H1 (cell line): ENCODE data around the gene SLC19A3. TPM values are rescaled to one million over a fixed set of nuclear protein-coding genes. Genes with fewer than 3 reads are reported as not detected.

ENCODE experiments used
- CTCF ChIA-PET: fragments of 300-600 bp; sonication (Branson Sonifier 250); formaldehyde crosslinking; loops from one replicate; lab custom pipeline; 2021; ENCODE audit not compliant: partially characterized antibody; lab: Charles Lee
- POLR2A ChIA-PET: fragments of 300-600 bp; sonication (Branson Sonifier 250); formaldehyde crosslinking; loops from one replicate; lab custom pipeline; 2021; ENCODE audit warnings: inconsistent platforms; ENCODE audit not compliant: partially characterized antibody; lab: Charles Lee
- DNase-seq, 2 experiments: peaks; one replicate each; pipeline versions ENCODE4 v3.0.0 to v3.0.0-alpha.2; 2010 to 2022; ENCODE audit warnings: low spot score in 2 of 2, low read depth in 1 of 2, mixed read lengths in 1 of 2
- FAIRE-seq: peaks from 2 replicates; lab custom pipeline; 2011; peaks lifted over from hg19 to GRCh38; lab: Jason Lieb, UNC
- H2AFZ ChIP-seq: 2 replicates; pipeline ENCODE4 v1.8.1; 2012; ENCODE audit warnings: low read length, inconsistent platforms
- H2AK5ac ChIP-seq: 2 replicates; pipeline ENCODE4 v1.6.1; 2013; ENCODE audit warnings: low read depth, low read length
- H2BK120ac ChIP-seq: replicated peaks from 2 replicates; pipeline ENCODE3; 2013; ENCODE audit warnings: low read depth, low read length, inconsistent platforms
- H2BK12ac ChIP-seq: 2 replicates; pipeline ENCODE4 v1.6.1; 2013; ENCODE audit warnings: low read depth, low read length
- H2BK15ac ChIP-seq: 2 replicates; pipeline ENCODE4 v1.6.1; 2013; ENCODE audit warnings: low read length
- H2BK20ac ChIP-seq: 2 replicates; pipeline ENCODE4 v1.6.1; 2013; ENCODE audit warnings: low read length
- H2BK5ac ChIP-seq: 2 replicates; pipeline ENCODE4 v1.6.1; 2013; ENCODE audit warnings: low read depth, low read length
- H3K14ac ChIP-seq: 2 replicates; pipeline ENCODE4 v1.6.1; 2013; ENCODE audit warnings: inconsistent platforms; ENCODE audit not compliant: insufficient read length
- H3K18ac ChIP-seq: 2 replicates; pipeline ENCODE4 v1.6.1; 2013; ENCODE audit warnings: low read length; ENCODE audit errors: extremely low read depth
- H3K23ac ChIP-seq: 2 replicates; pipeline ENCODE4 v1.6.1; 2013; ENCODE audit warnings: inconsistent platforms; ENCODE audit not compliant: insufficient read length
- H3K23me2 ChIP-seq: 2 replicates; pipeline ENCODE4 v1.6.1; 2013; ENCODE audit warnings: low read depth, low read length
- H3K27ac ChIP-seq: 2 replicates; pipeline ENCODE4 v1.6.1; 2011; ENCODE audit warnings: low read depth, low read length, inconsistent platforms
- H3K27me3 ChIP-seq, 4 experiments: replicated peaks in 1 of 4; 1 replicate in 1 of 4; 2 replicates in 3 of 4; pipeline versions ENCODE4 v1.6.1 to v1.8.1; 2011 to 2013; ENCODE audit warnings: low read length in 3 of 4, mild to moderate bottlenecking in 3 of 4, inconsistent platforms in 2 of 4, mixed read lengths in 2 of 4, moderate library complexity in 1 of 4; ENCODE audit not compliant: control insufficient read depth in 3 of 4, insufficient read depth in 3 of 4; ENCODE audit errors: extremely low read depth in 1 of 4
- H3K36me3 ChIP-seq, 4 experiments: 2 replicates each; pipeline versions ENCODE4 v1.6.1 to v1.8.1; 2011 to 2013; ENCODE audit warnings: mild to moderate bottlenecking in 4 of 4, low read length in 3 of 4, moderate library complexity in 2 of 4, control low read depth in 1 of 4, inconsistent platforms in 1 of 4; ENCODE audit not compliant: insufficient read depth in 4 of 4, control insufficient read depth in 2 of 4
- H3K4ac ChIP-seq: replicated peaks from 2 replicates; pipeline ENCODE3; 2013; ENCODE audit warnings: low read length, low read depth, mixed read lengths, inconsistent platforms; ENCODE audit not compliant: insufficient read length
- H3K4me1 ChIP-seq, 4 experiments: replicated peaks in 1 of 4; 1 replicate in 1 of 4; 2 replicates in 3 of 4; pipeline versions ENCODE4 v1.6.1 to v1.8.1; 2011 to 2013; ENCODE audit warnings: low read length in 3 of 4, inconsistent platforms in 2 of 4, mixed read lengths in 1 of 4; ENCODE audit not compliant: insufficient read depth in 4 of 4, control insufficient read depth in 3 of 4
- H3K4me2 ChIP-seq, 2 experiments: 2 replicates each; pipeline versions ENCODE4 v1.6.1 to v1.8.1; 2011 to 2013; ENCODE audit warnings: low read depth in 2 of 2, low read length in 2 of 2, control low read depth in 1 of 2, inconsistent platforms in 1 of 2, mild to moderate bottlenecking in 1 of 2; ENCODE audit not compliant: insufficient read depth in 1 of 2
- H3K4me3 ChIP-seq, 4 experiments: fragments of 200-600, 300-600 bp in 1 of 4; sonication (generic), shearing (Covaris generic), sonication (Bioruptor Twin) in 1 of 4; 2 replicates each; pipeline versions ENCODE4 v1.5.1 to v1.8.1; 2011 to 2016; ENCODE audit warnings: low read length in 4 of 4, low read depth in 3 of 4, control low read depth in 2 of 4, inconsistent platforms in 2 of 4, mild to moderate bottlenecking in 2 of 4, mixed read lengths in 1 of 4, moderate library complexity in 1 of 4; ENCODE audit not compliant: insufficient read depth in 2 of 4; ENCODE audit errors: extremely low read depth in 1 of 4
- H3K56ac ChIP-seq: replicated peaks from 2 replicates; pipeline ENCODE3; 2013; ENCODE audit warnings: low read depth, mild to moderate bottlenecking, mixed read lengths, low read length, inconsistent platforms; ENCODE audit not compliant: insufficient read length
- H3K79me1 ChIP-seq: 2 replicates; pipeline ENCODE4 v1.6.1; 2013; ENCODE audit warnings: low read depth, low read length, control low read depth
- H3K79me2 ChIP-seq, 2 experiments: 2 replicates each; pipeline versions ENCODE4 v1.6.1 to v1.8.1; 2012 to 2013; ENCODE audit warnings: low read length in 2 of 2, mild to moderate bottlenecking in 2 of 2, inconsistent platforms in 1 of 2; ENCODE audit not compliant: insufficient read depth in 2 of 2, control insufficient read depth in 1 of 2
- H3K9ac ChIP-seq, 4 experiments: replicated peaks in 1 of 4; 1 replicate in 1 of 4; 2 replicates in 3 of 4; pipeline versions ENCODE4 v1.6.1 to v1.8.1; 2011 to 2013; ENCODE audit warnings: low read depth in 3 of 4, low read length in 3 of 4, control low read depth in 2 of 4, mild to moderate bottlenecking in 2 of 4, moderate library complexity in 2 of 4, inconsistent platforms in 1 of 4; ENCODE audit errors: extremely low read depth in 1 of 4
- H3K9me3 ChIP-seq, 2 experiments: 2 replicates each; pipeline versions ENCODE4 v1.6.1 to v1.8.1; 2012 to 2013; ENCODE audit warnings: mild to moderate bottlenecking in 2 of 2, moderate library complexity in 2 of 2, control low read depth in 1 of 2, inconsistent platforms in 1 of 2, low read depth in 1 of 2, low read length in 1 of 2, mixed read lengths in 1 of 2; ENCODE audit not compliant: insufficient read depth in 2 of 2
- H4K20me1 ChIP-seq, 2 experiments: replicated peaks in 1 of 2; 2 replicates each; pipeline versions ENCODE3 to v1.8.1; 2011 to 2013; ENCODE audit warnings: inconsistent platforms in 2 of 2, low read length in 2 of 2, mild to moderate bottlenecking in 1 of 2; ENCODE audit not compliant: insufficient read depth in 2 of 2, control insufficient read depth in 1 of 2
- H4K5ac ChIP-seq: 2 replicates; pipeline ENCODE4 v1.6.1; 2013; ENCODE audit warnings: low read length, low read depth, mixed read lengths, inconsistent platforms; ENCODE audit not compliant: insufficient read length
- H4K8ac ChIP-seq: 2 replicates; pipeline ENCODE4 v1.8.0; 2013; ENCODE audit warnings: mild to moderate bottlenecking, moderate library complexity, low read length, inconsistent platforms; ENCODE audit not compliant: insufficient read depth; ENCODE audit errors: extremely low read depth
- H4K91ac ChIP-seq: replicated peaks from 2 replicates; pipeline ENCODE3; 2013; ENCODE audit warnings: low read length, mixed read lengths, inconsistent platforms; ENCODE audit not compliant: insufficient read length
- CHD1 ChIP-seq: IDR thresholded peaks from 2 replicates; pipeline ENCODE4 v1.6.1; 2012; ENCODE audit warnings: low read depth, low read length, improper control_type of control experiment
- CTBP2 ChIP-seq: IDR thresholded peaks from 2 replicates; pipeline ENCODE4 v1.7.0; 2011; ENCODE audit warnings: borderline replicate concordance, mild to moderate bottlenecking, moderate library complexity, mixed read lengths, low read length; ENCODE audit not compliant: insufficient read depth, insufficient read length
- GABPA ChIP-seq: IDR thresholded peaks from 2 replicates; pipeline ENCODE4 v1.6.1; 2011; ENCODE audit warnings: mild to moderate bottlenecking, low read length, moderate library complexity, borderline replicate concordance; ENCODE audit not compliant: insufficient read depth
- NANOG ChIP-seq: IDR thresholded peaks from 2 replicates; pipeline ENCODE4 v1.6.1; 2011; ENCODE audit warnings: low read length, low read depth, mild to moderate bottlenecking, inconsistent platforms; ENCODE audit not compliant: insufficient read depth, poor library complexity, severe bottlenecking
- POLR2AphosphoS5 ChIP-seq: IDR thresholded peaks from 2 replicates; pipeline ENCODE4 v1.6.1; 2011; ENCODE audit warnings: low read depth, low read length
- POU5F1 ChIP-seq: IDR thresholded peaks from 2 replicates; pipeline ENCODE4 v1.6.1; 2011; ENCODE audit warnings: low read depth, mild to moderate bottlenecking, low read length, moderate library complexity
- RAD21 ChIP-seq, 2 experiments: IDR thresholded peaks in 1 of 2; conservative IDR thresholded peaks in 1 of 2; 2 replicates each; pipeline ENCODE4 v1.6.1; 2011; ENCODE audit warnings: low read depth in 2 of 2, low read length in 2 of 2, improper control_type of control experiment in 1 of 2, inconsistent platforms in 1 of 2, mild to moderate bottlenecking in 1 of 2, moderate library complexity in 1 of 2
- RBBP5 ChIP-seq: IDR thresholded peaks from 2 replicates; pipeline ENCODE4 v1.7.1; 2012; ENCODE audit warnings: low read depth, mild to moderate bottlenecking, inconsistent platforms, low read length, moderate library complexity, borderline replicate concordance
- SP1 ChIP-seq: IDR thresholded peaks from 2 replicates; pipeline ENCODE4 v1.6.1; 2011; ENCODE audit warnings: low read depth, low read length
- SUZ12 ChIP-seq: fragments of 200-600 bp; sonication (generic); IDR thresholded peaks from 2 replicates; pipeline ENCODE4 v1.6.1; 2012; ENCODE audit warnings: mild to moderate bottlenecking, inconsistent platforms, low read length, moderate library complexity, mixed read lengths
- TCF12 ChIP-seq: IDR thresholded peaks from 2 replicates; pipeline ENCODE4 v1.6.1; 2011; ENCODE audit warnings: low read depth, mild to moderate bottlenecking, low read length
- WGBS, 2 experiments: shearing (Covaris generic) in 1 of 2; methylation state at CpG; one replicate each; pipeline versions ENCODE4 v1.1.6 to v1.1.7; 2013 to 2015; ENCODE audit warnings: low lambda C conversion rate in 2 of 2, mixed read lengths in 2 of 2, inconsistent platforms in 1 of 2, low coverage in 1 of 2, missing lambda C conversion rate in 1 of 2; ENCODE audit not compliant: insufficient replicate concordance in 2 of 2, insufficient coverage in 1 of 2, insufficient read length in 1 of 2; ENCODE audit errors: extremely low coverage in 1 of 2, missing lambda C conversion rate in 1 of 2; 5-methylcytosine and 5-hydroxymethylcytosine counted together
- polyA plus RNA-seq, 7 experiments: library from polyadenylated mRNA; depleted of rRNA in 3 of 7; stranded (reverse) in 5 of 7; unstranded in 2 of 7; fragments of >200 nt in 5 of 7; fragments of 200-250 nt in 2 of 7; gene quantifications; 1 replicate in 5 of 7; 2 replicates in 1 of 7; 4 replicates in 1 of 7; pipeline versions ENCODE4 v1.2.1 to v1.2.3, GENCODE V29; 2011 to 2013; ENCODE audit warnings: missing spikeins in 2 of 7, mixed read lengths in 2 of 7
- total RNA-seq: library from RNA; stranded (reverse); fragmentation: NEBNext Ultra II Directional; extraction: Animal tissue kit (Norgen Biotek cat#: 25700); gene quantifications from 2 replicates; pipeline ENCODE4 v1.2.1, GENCODE V29; 2021

Gene SLC19A3
- total and polyA plus RNA-seq, 2 of the 8 experiments (the other 6 are each of a cell fraction or from before 2014, with no cell fraction given), result 7.0 to 9.8 TPM

GRCh38 chr2:227761740-227762476 is 44.1 kb upstream of the SLC19A3 start:
- no peak overlapping the region for H2BK12ac ChIP-seq
- no peak overlapping the region for H3K4me3 ChIP-seq
- no peaks in the 10 kb centered on the region for H3K79me2 ChIP-seq
- H2BK20ac ChIP-seq, result no peak overlapping the region
- no peak overlapping the region for H4K5ac ChIP-seq
- no peak overlapping the region for H2AFZ ChIP-seq
- ChIA-PET CTCF (interaction anchor here (0.7 to 3.3 kb wide), 6 partner anchors 12 to 356 kb away, joined by 3 to 23 read pairs (median 4); no protein-coding TSS in a partner anchor), POLR2A (no interaction called here)
- no peaks in the 10 kb centered on the region for H3K36me3 ChIP-seq
- H2AK5ac ChIP-seq, result no peak overlapping the region
- H3K4me2 ChIP-seq, result no peak overlapping the region
- no peak overlapping the region for H4K8ac ChIP-seq
- no peaks in the 10 kb centered on the region for H3K27me3 ChIP-seq
- H3K4me1 ChIP-seq, result peaks cover 5 to 13% (median 7%) of the 10 kb centered on the region in 4 experiments; a peak in 5 of 7 replicates
- no peaks in the 10 kb centered on the region for H3K23me2 ChIP-seq
- no peak overlapping the region for H2BK5ac ChIP-seq
- no peak overlapping the region for H3K23ac ChIP-seq
- H3K18ac ChIP-seq, result no peak overlapping the region
- H2BK15ac ChIP-seq, result no peak overlapping the region
- H4K20me1 ChIP-seq, result no peaks in the 10 kb centered on the region
- no peak for DNase-seq
- H3K9me3 ChIP-seq, result no peaks in the 10 kb centered on the region
- no peak overlapping the region for H3K56ac ChIP-seq
- no peak overlapping the region for H2BK120ac ChIP-seq
- no peaks in the 10 kb centered on the region for H3K79me1 ChIP-seq
- no peak overlapping the region for H3K27ac ChIP-seq
- no peak overlapping the region for H3K9ac ChIP-seq
- H3K14ac ChIP-seq, result no peak overlapping the region
- 97% methylated on average over 6 of the region's 6 CpGs; no CpG with 5 or more reads in 1 of the 2 experiments for WGBS, 2 experiments
- no peak overlapping the region for H3K4ac ChIP-seq
- FAIRE-seq, result no peak
- no peak overlapping the region for H4K91ac ChIP-seq
- no peak for TF ChIP-seq CTBP2
- TF ChIP-seq GABPA, result no peak
- TF ChIP-seq SUZ12, result no peak
- no peak for TF ChIP-seq CHD1
- TF ChIP-seq POLR2AphosphoS5, result no peak
- TF ChIP-seq SP1, result no peak
- no peak for TF ChIP-seq TCF12
- no peak for TF ChIP-seq RAD21 (IDR thresholded peaks at IDR 0.05 in 1 of 2, conservative IDR thresholded peaks at IDR 0.05 in 1 of 2; ENCODE audit: low read depth in 2 of 2, low read length in 2 of 2)
- TF ChIP-seq RBBP5, result no peak
- TF ChIP-seq POU5F1, result no peak
- TF ChIP-seq NANOG, result no peak
